Body of pancreas (tissue), 4 donors: ENCODE data around the gene RNF41. TPM values are rescaled to one million over a fixed set of nuclear protein-coding genes. Genes with fewer than 3 reads are reported as not detected.
A peak's percentile ranks its signal among the peaks of the same experiment; 100 is the strongest.

Experiments used
- ATAC-seq: fragments of 150-250 bp; one replicate; pipeline ENCODE4 v1.9.1; 2016
- DNase-seq, 4 donors: peaks; one replicate each; pipeline ENCODE4 v3.0.0-alpha.2; 2019
- H3K27ac ChIP-seq, 4 donors: fragments of 200-600 bp; sonication (generic); 1 replicate in 3 of 4; 2 replicates in 1 of 4; pipeline versions ENCODE4 v1.5.1 to v1.6.1; 2016 to 2019; ENCODE audit warnings: mild to moderate bottlenecking in 1 of 4, mixed read lengths in 1 of 4, moderate library complexity in 1 of 4
- H3K27me3 ChIP-seq, 2 donors: fragments of 200-600 bp; sonication (generic); one replicate each; pipeline ENCODE4 v1.6.0; 2016; ENCODE audit warnings: mild to moderate bottlenecking in 1 of 2
- H3K36me3 ChIP-seq, 2 donors: fragments of 200-600 bp; sonication (generic); replicated peaks in 1 of 2; 2 replicates each; pipeline ENCODE4 v1.5.1; 2016; ENCODE audit warnings: low read depth in 2 of 2; ENCODE audit not compliant: insufficient read depth in 1 of 2
- H3K4me1 ChIP-seq: fragments of 200-600 bp; sonication (generic); one replicate; pipeline ENCODE4 v1.6.0; 2016
- H3K4me3 ChIP-seq, 2 donors: fragments of 200-600 bp; sonication (generic); 1 replicate in 1 of 2; 2 replicates in 1 of 2; pipeline ENCODE4 v1.5.1; 2016 to 2019
- H3K9me3 ChIP-seq, 3 donors: fragments of 200-600 bp; sonication (generic); 1 replicate in 2 of 3; 2 replicates in 1 of 3; pipeline ENCODE4 v1.5.1; 2016
- CTCF ChIP-seq, 7 experiments: fragments of 450-650 bp in 4 of 7; fragments of 200-600 bp in 3 of 7; sonication (generic) in 3 of 7; IDR thresholded peaks; one replicate each; pipeline ENCODE4 v1.5.1; 2016 to 2019; ENCODE audit warnings: antibody characterized with exemption in 7 of 7
- POLR2A ChIP-seq, 3 donors: fragments of 450-650 bp; IDR thresholded peaks; one replicate each; pipeline ENCODE4 v1.6.1; 2016; ENCODE audit warnings: antibody characterized with exemption in 3 of 3, mild to moderate bottlenecking in 2 of 3
- WGBS, 2 donors: methylation state at CpG; one replicate each; pipeline ENCODE4 v1.1.5; 2017; 5-methylcytosine and 5-hydroxymethylcytosine counted together
- intact Hi-C: fragments of 100-400 bp; cut with DNase I; formaldehyde crosslinking; loops from one replicate; pipeline ENCODE4 v1.15.1; 2023
- total RNA-seq, 2 donors: library from RNA; depleted of rRNA; stranded (reverse); fragments of >200 nt; gene quantifications; one replicate each; pipeline ENCODE4 v1.1.0, GENCODE V29; 2016

The RNF41 gene
- total RNA-seq, 2 donors from 2014 or later, result 13.2 TPM

GRCh38 chr12:56193025-56193578, 28.6 kb downstream of the RNF41 start:
- no peaks in the 10 kb centered on the region for H3K36me3 ChIP-seq
- ATAC-seq (peak; percentile 20), DNase-seq (peak; percentile 85 to 90 (median 86))
- no peaks in the 10 kb centered on the region for H3K9me3 ChIP-seq
- H3K27ac ChIP-seq, result no peak overlapping the region
- WGBS, 2 donors, result 23 to 53% methylated on average over 1 of the region's 1 CpG
- no peaks in the 10 kb centered on the region for H3K27me3 ChIP-seq
- H3K4me3 ChIP-seq, result no peak overlapping the region
- TF ChIP-seq POLR2A (IDR thresholded peaks at IDR 0.05) (no peak), CTCF (IDR thresholded peaks at IDR 0.05) (peak; percentile 64 to 94 (median 90))
- H3K4me1 ChIP-seq, result peaks cover 13% of the 10 kb centered on the region
- intact Hi-C loops, result no loop called here

GRCh38 chr12:56192582-56192981, 29.1 kb downstream of the RNF41 start:
- no peak overlapping the region for H3K27ac ChIP-seq
- H3K4me3 ChIP-seq, result no peak overlapping the region
- H3K9me3 ChIP-seq, result no peaks in the 10 kb centered on the region
- no peaks in the 10 kb centered on the region for H3K27me3 ChIP-seq
- H3K36me3 ChIP-seq, result no peaks in the 10 kb centered on the region
- no peak for TF ChIP-seq POLR2A (IDR thresholded peaks at IDR 0.05)
- no peak for TF ChIP-seq CTCF (IDR thresholded peaks at IDR 0.05)
- H3K4me1 ChIP-seq, result peaks cover 18% of the 10 kb centered on the region
- ATAC-seq (no peak), DNase-seq (no peak)
- intact Hi-C loops, result no loop called here

GRCh38 chr12:56190695-56191155, 31.0 kb downstream of the RNF41 start:
- ATAC-seq (no peak), DNase-seq (no peak)
- peak overlapping the region; percentile 50 to 96 (median 91) for H3K27ac ChIP-seq
- no peaks in the 10 kb centered on the region for H3K9me3 ChIP-seq
- H3K36me3 ChIP-seq, result no peaks in the 10 kb centered on the region
- WGBS, 2 donors, result 15 to 20% methylated on average over 9 of the region's 9 CpGs
- H3K4me3 ChIP-seq, result peak overlapping the region in 1 of 2 donors; percentile 49
- peaks cover 25% of the 10 kb centered on the region for H3K4me1 ChIP-seq
- H3K27me3 ChIP-seq, result no peaks in the 10 kb centered on the region
- intact Hi-C loops, result no loop called here
- TF ChIP-seq CTCF (IDR thresholded peaks at IDR 0.05) (no peak), POLR2A (IDR thresholded peaks at IDR 0.05) (no peak)

GRCh38 chr12:56189918-56190694, 31.6 kb downstream of the RNF41 start:
- H3K4me3 ChIP-seq, result peak overlapping the region; percentile 49 to 54

More at GRCh38 chr12:56189918-56190694, 31.6 kb downstream of the RNF41 start:
- no peaks in the 10 kb centered on the region for H3K27me3 ChIP-seq
- peak in 3 of 7 experiments; percentile 1 to 26 (median 3) for TF ChIP-seq CTCF (IDR thresholded peaks at IDR 0.05)
- peak in 2 of 3 donors; percentile 56 to 66 for TF ChIP-seq POLR2A (IDR thresholded peaks at IDR 0.05)
- DNase-seq (peak; percentile 88 to 90 (median 89)), ATAC-seq (peak; percentile 64)
- WGBS, 2 donors, result 1% methylated on average over 33 to 42 of the region's 42 CpGs
- peaks cover 0 to under 1% of the 10 kb centered on the region in 2 donors for H3K36me3 ChIP-seq
- no peaks in the 10 kb centered on the region for H3K9me3 ChIP-seq
- peak overlapping the region; percentile 84 to 96 (median 91) for H3K27ac ChIP-seq
- peaks cover 25% of the 10 kb centered on the region for H3K4me1 ChIP-seq
- intact Hi-C loops, result no loop called here
